ENCODE measurements around the gene IQCN. TPM values are rescaled to one million over a fixed set of nuclear protein-coding genes. Genes with fewer than 3 reads are reported as not detected.

IQCN gene
- total and polyA plus RNA-seq, 2 experiments from 2014 or later = 0.35 TPM; not detected in 1

GRCh38 chr19:18279266-18279515, 4.9 kb upstream of the IQCN start:
- no peak overlapping the region for H2AFZ ChIP-seq
- H3K27ac ChIP-seq (ENCODE audit: low read depth) = no peak overlapping the region
- H3K79me2 ChIP-seq (replicated peaks; ENCODE audit: insufficient read depth) = peaks cover 35% of the 10 kb centered on the region
- TF ChIP-seq ZNF331 (CRISPR knock-in tag; IDR thresholded peaks at IDR 0.05; ENCODE audit: low read depth) = no peak
- no peak for TF ChIP-seq ETS1 (IDR thresholded peaks at IDR 0.05)
- no peak for TF ChIP-seq POLR2AphosphoS5 (IDR thresholded peaks at IDR 0.05; ENCODE audit: low read depth)
- TF ChIP-seq CTCF (conservative IDR thresholded peaks at IDR 0.05; ENCODE audit: low read depth in 2 of 2) = no peak
- TF ChIP-seq ZNF114 (CRISPR knock-in tag; IDR thresholded peaks at IDR 0.05) = no peak
- TF ChIP-seq EZH2phosphoT487 (IDR thresholded peaks at IDR 0.05; ENCODE audit: unreplicated experiment) = no peak
- peak overlapping the region; percentile 73 for H3K4me2 ChIP-seq
- peaks cover 31% of the 10 kb centered on the region for H3K4me1 ChIP-seq (ENCODE audit: insufficient read depth)
- Mint-ChIP-seq H3K36me3 (ENCODE audit: low read depth) (peaks cover 27% of the 10 kb centered on the region), H3K4me3 (peak overlapping the region; percentile 93), H3K27me3 (ENCODE audit: insufficient read depth, low read depth, poor library complexity) (peaks cover 28% of the 10 kb centered on the region), H3K4me1 (peaks cover 24% of the 10 kb centered on the region; the same call in 2 of the 3 replicates), H3K27ac (peak overlapping the region; percentile 86), H3K9me3 (no peaks in the 10 kb centered on the region)
- peaks cover 3% of the 10 kb centered on the region for H3K27me3 ChIP-seq (ENCODE audit: insufficient read depth)
- ATAC-seq = no peak
- no peaks in the 10 kb centered on the region for H3K9me2 ChIP-seq (ENCODE audit: insufficient read depth)
- no peak for DNase-seq (ENCODE audit: low spot score)
- peaks cover 32% of the 10 kb centered on the region for H3F3A ChIP-seq (replicated peaks; ENCODE audit: low read depth)
- H4K20me1 ChIP-seq (replicated peaks; ENCODE audit: insufficient read depth) = peaks cover 13% of the 10 kb centered on the region
- H3K4me3 ChIP-seq = peak overlapping the region; percentile 75
- peaks cover 5% of the 10 kb centered on the region; the same call in 1 of the 2 replicates for H3K36me3 ChIP-seq (ENCODE audit: insufficient read depth)

GRCh38 chr19:18278521-18279265, 4.4 kb upstream of the IQCN start:
- H3F3A ChIP-seq (replicated peaks; ENCODE audit: low read depth) = peaks cover 32% of the 10 kb centered on the region
- peak overlapping the region; percentile 73 for H3K4me2 ChIP-seq
- Mint-ChIP-seq H3K4me3 (peak overlapping the region; percentile 93), H3K4me1 (peaks cover 24% of the 10 kb centered on the region; the same call in 2 of the 3 replicates), H3K27ac (peak overlapping the region; percentile 86), H3K36me3 (ENCODE audit: low read depth) (peaks cover 27% of the 10 kb centered on the region), H3K9me3 (no peaks in the 10 kb centered on the region), H3K27me3 (ENCODE audit: insufficient read depth, low read depth, poor library complexity) (peaks cover 28% of the 10 kb centered on the region)
- H3K4me1 ChIP-seq (ENCODE audit: insufficient read depth) = peaks cover 31% of the 10 kb centered on the region
- DNase-seq (ENCODE audit: low spot score) (peak; percentile 43), ATAC-seq (no peak)
- peaks cover 3% of the 10 kb centered on the region for H3K27me3 ChIP-seq (ENCODE audit: insufficient read depth)
- no peak overlapping the region for H3K27ac ChIP-seq (ENCODE audit: low read depth)
- no peak overlapping the region for H2AFZ ChIP-seq
- peaks cover 5% of the 10 kb centered on the region; the same call in 1 of the 2 replicates for H3K36me3 ChIP-seq (ENCODE audit: insufficient read depth)
- peaks cover 13% of the 10 kb centered on the region for H4K20me1 ChIP-seq (replicated peaks; ENCODE audit: insufficient read depth)
- TF ChIP-seq CTCF (conservative IDR thresholded peaks at IDR 0.05; ENCODE audit: low read depth in 2 of 2) (peak; percentile 54 to 72), POLR2AphosphoS5 (IDR thresholded peaks at IDR 0.05; ENCODE audit: low read depth) (no peak; the same call in 1 of the 2 replicates), JUNB (IDR thresholded peaks at IDR 0.05; ENCODE audit: unreplicated experiment) (no peak)
- no peaks in the 10 kb centered on the region; the same call in 1 of the 2 replicates for H3K9me2 ChIP-seq (ENCODE audit: insufficient read depth)
- peaks cover 35% of the 10 kb centered on the region for H3K79me2 ChIP-seq (replicated peaks; ENCODE audit: insufficient read depth)
- peak overlapping the region; percentile 75 for H3K4me3 ChIP-seq
